ENCODE results near the gene CD86.
"Not testable (repeated sequence)": the region's sequence is repeated elsewhere in the genome, so short reads cannot be mapped to it uniquely, and the experiment has no call there.

CD86 gene

GRCh38 chr3:122164983-122165382 is 109.8 kb downstream of the CD86 start:
- FAIRE-seq = not testable (repeated sequence)

- FAIRE-seq = no peak
Measured at GRCh38 chr3:122167630-122168029, 112.5 kb downstream of the CD86 start.

- no peak for FAIRE-seq
Measured at GRCh38 chr3:122168044-122168443, 112.9 kb downstream of the CD86 start.

- no peak for FAIRE-seq
Measured at GRCh38 chr3:122169911-122170310, 114.7 kb downstream of the CD86 start.
